CD4-positive, alpha-beta T cell treated with Interleukin-17A for 1 hour (primary cell): ENCODE data around the gene FARP1.

Source experiments
- DNase-seq: peaks from one replicate; pipeline ENCODE4 v3.0.0-alpha.2; 2020

The FARP1 gene

DNA sequence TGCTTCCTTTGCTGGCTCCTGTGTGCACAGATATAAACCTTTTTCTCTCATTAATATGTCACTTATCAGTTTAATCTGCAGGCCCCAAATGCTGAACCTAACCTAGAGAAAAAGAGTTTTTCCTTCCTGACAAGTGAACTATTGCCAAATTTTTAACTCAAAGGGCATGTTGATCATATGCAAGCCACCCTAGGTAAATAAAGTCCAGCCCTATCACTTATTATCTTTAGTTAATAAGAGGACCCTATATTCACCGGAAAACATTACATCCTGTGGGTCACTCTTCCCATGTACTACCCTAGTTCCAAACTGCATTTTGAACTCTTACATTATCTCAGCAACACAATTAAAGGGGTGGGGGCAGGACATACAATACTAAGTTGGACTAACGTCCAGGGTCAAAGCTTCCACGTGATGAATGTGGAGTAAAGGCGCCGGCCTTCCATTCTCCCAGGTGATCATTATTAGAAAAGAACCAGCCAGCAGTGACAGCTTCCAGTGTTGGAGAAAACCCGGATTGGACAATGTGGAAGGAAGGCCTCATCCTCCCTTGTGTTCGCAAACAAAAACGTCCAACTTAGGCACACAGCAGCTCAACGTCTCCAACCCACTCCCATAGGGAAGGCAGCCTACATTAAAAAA is 347.4 kb downstream of the FARP1 start:
- DNase-seq = no peak

DNA sequence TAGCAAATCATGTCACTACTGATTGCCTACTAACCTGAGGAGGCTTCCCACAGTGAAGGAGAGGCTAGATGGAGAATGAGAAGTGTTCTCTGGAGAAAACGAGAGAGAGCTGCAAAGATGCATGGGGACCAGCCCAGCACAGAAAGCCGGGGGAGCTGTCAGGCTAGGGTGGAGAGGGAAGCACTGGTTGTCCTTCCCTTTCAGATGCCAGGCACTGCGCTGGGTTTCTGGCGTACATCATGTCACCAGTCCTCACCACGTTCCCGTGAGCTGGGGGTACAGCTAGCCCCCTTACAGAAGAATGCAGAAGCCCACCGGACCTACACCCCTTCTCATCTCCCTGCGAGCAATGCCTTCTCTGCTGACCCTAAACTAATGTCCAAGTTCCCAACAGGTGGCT is 348.0 kb downstream of the FARP1 start:
- DNase-seq = no peak

DNA sequence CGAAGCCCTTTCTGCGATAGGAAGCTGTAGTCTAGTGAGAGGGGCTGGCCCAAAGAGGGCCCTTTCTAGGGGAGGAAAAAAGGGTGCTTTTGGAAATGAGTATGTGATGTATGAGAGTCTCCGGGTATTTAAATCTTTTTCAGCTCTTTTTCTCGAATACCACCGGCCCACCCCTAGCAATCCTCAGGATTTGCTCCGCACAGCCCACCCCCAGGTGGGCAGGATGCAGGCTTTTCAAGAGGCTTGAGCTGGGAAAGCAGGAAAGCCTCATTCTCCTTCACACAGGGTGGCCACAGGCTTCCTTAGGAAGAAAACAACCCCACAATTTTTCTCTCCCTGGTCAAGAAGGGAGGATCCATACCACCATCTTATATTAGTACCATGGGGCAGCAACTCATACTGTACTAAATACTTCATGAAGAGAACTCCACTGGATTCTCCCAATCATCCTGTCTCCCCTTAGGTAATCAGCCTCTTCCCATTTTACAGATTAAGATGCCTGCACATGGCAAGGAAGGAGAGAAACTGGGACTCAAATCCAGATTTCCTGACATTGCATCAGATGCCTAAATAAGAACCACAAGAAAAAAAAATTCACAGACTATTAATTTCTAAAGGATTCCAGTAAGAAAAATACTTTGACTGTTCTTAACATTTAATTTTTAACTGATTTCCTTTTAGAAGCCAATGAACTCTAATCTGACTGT is 349.6 kb downstream of the FARP1 start:
- DNase-seq = no peak

DNA sequence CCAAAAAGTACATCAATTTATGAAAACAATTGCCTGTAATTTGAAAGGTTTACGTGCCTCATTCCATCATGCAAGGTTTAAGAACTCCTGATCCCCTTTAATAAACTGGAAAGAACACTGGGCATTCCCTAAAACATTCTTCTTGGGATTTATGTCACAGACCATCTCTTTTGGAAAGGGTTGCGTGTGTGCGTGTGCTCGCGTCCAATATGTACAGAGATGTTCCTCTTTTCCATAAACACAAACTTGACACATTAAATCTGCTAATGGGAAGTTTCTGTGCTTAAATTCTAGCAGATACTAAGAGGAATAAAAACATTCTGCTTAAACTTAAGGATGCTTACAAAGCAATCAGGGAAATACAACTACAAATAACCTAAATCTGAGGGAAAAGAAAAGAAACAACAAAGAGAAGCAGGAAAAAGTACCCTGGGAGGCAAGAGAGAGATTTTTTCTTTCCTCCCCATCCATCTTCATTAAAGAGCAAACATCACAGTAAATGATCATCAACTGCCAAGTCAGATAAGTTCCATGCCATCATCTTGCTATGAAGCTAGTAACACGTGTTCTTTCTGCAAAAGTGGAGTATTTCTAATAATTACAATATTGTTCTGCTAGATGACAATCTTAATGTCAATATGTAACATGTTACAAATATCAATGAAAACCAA is 350.3 kb downstream of the FARP1 start:
- DNase-seq = no peak

DNA sequence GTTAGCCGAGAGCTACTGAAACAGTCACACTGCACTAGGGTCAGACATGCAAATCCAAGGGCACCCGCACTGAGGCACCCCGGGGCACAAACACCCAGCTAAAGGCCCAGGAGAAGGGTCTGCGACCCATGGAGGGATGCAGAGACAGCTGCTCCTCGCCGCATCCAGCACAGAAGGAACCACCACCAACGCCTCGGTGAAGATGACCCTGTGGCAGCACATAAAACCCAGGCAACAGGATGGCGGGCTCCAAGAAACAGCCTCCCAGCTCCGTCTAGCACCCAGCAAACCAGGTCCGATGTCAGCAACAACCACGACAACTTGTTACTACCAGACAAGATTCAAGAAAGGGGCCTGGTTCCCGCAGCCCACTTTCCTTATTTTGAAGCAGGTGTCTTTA is 351.9 kb downstream of the FARP1 start:
- no peak for DNase-seq

DNA sequence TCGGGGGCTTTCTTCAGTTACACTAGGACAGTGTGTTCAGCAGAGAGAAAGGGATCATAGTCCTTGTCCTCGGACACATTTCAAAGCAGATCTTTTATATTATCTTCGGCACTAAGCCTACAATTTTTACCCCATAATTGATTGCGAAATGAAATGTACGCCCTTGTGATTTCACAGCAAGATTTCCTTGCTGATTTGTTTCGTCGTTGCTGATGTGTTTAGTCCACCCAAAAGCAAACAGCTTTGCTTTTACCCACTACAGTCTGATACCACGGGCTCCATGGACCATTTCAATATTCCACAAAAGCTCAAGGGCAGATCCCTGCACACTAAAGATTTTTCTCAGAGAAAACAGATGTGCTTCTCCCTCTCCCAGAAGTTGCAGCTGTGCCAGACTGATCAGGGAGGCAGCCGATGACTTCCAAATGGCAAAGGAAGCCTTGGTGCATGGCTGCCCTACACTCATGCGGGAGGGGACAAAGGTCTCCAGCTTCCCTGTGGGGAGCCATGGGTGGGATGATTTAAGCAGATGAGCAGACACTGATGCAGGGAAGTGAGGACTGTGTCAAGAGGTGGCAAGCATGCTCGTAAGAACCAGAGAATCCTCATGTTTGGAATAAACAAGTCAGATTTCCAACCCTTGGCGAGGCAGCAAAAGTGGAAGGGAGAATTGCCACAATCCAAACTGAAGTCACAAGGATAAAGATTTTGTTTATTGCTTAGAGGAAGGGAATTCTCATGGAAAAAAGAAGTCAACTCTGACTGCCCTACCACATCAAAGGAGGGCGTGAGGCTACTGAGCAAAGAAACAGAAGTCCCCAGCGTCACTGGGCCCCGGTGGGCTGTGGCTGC is 353.0 kb downstream of the FARP1 start:
- DNase-seq = no peak

DNA sequence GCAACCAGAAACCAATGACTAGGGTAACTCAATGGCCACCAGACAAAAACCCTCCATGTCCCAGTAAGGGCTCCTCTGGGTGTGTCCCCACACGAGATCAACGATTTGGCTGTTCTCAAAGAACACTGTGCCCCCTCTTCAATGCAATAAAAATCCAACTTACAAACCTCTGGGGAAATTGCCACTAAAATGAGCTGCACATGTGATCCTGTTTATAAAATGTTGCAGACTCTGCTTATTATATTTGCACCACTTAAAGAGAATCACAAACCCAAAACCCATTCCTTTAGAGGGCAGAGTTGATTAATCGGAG is 353.5 kb downstream of the FARP1 start:
- no peak for DNase-seq

DNA sequence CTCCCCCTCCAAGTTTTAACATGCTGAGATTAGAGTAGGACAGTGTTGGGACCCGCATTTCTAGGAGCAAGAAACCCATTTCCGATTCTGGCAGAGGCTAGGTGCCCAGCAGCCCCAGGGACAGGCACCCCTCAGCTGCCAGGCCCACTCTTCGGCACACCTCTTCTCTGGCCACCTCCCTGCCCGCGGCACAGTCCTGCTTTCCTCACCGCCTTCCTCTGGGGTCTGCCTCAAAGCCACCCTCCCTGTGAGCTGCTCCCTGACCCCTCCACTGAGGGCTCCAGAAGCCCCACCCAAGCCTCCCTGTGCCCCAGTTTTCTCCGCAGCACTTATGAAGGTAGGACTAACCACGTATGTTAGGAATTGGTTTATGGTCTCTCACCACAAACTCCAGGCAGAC is 354.1 kb downstream of the FARP1 start:
- DNase-seq = no peak

DNA sequence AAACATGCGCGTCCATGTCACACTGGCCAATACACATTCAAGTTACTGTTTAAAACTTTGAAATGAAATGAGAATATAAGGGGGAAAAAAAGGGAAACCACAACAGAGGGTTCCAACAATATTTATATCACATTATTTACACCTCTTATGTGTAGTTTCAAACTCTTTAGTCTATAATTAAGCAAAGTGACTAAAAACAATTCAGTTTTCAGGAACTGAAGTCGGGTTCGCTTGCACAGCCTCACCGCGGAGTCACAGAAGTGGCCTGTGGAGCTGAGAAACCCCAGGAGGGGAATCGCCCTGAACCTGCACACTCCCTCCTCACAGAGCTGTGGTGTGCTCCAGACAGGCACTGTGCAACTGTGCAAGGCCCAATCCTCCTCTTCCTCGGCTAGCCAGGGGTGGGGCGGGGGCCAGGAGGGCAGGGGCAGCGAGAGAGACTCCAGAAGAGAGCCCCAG is 358.1 kb downstream of the FARP1 start:
- no peak for DNase-seq

DNA sequence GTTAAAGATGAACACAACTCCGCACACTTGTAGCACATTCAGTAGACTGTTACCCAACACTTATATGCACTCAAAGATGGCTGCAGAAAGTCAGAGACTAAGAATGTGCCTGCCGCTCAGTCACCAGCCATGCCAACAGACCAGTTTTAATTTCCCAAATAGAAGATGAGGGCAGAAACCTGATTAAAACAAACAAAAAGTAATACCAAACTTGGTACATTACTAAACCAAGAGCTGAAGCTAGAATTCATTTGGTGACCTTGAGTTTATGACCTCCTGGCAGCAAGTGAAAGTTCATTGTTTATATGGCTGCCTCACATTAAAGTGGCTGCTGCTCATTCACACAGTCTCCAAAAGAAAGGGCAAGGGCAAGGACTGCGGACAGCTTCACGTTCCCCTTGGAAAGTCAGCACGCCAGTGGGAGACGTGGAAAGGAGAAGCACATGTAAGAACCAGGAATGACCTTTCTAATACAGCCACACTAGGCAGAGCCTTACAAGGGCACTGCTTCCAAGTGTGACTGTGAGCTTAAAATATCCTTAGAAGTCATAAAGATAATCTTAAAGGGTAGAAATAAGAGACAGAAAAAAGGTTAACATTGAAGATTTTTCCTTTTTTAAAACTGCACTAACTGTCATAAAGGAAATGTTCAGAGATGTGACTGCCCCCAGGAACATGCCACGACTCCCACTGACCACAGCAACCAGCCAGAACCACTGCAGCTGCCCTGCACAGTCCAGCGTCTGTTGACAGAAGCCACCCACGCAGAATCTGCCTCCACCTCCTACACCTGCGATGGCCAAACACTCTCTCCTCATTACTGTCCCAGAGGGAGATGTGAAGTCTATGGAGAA is 360.5 kb downstream of the FARP1 start:
- no peak for DNase-seq

DNA sequence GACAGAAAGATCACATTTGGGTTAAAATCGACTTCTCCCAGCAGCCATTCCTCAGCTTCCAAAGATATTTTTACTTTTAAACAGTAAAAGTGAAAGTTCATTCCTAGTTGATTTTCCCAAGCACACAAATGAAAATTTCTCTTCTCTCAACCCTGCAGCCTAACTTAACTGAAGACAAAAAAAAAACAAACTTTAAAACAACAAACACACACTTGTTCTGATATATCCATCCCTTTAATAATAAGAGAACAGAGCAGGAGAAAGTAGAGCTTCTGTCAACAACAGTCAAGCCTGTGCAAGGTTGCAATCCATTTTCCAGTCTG is 361.1 kb downstream of the FARP1 start:
- DNase-seq = no peak

DNA sequence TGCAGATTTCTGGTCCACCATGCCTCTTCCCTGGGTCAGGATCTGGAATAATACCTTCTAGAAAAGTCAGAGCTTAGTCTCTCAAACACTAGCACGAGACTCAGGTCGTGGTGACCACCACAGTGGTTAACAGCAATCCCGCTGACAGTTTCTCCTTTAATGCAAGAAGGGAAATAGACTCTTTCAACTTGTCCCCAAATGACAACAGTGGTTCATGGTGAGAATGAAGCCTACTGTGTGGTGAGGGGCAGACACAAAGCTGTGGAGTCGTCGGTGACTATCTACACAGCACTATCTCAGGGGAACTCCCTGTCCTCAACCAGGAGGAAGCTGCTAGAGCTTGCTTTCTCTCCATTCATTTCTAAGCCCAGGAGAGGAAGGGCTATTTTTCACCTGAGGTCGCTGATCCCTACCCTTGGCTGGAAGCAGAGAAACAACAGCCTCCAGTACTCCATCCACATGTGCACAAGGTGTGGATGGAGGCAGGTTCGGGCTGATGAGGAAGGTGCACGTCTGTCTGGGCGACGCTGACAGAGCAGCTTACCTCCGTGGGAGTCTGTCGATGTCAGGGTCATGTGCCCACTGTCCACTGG is 361.6 kb downstream of the FARP1 start:
- peak; percentile 40 for DNase-seq
